ENCODE data around the gene STOML1.

DNA sequence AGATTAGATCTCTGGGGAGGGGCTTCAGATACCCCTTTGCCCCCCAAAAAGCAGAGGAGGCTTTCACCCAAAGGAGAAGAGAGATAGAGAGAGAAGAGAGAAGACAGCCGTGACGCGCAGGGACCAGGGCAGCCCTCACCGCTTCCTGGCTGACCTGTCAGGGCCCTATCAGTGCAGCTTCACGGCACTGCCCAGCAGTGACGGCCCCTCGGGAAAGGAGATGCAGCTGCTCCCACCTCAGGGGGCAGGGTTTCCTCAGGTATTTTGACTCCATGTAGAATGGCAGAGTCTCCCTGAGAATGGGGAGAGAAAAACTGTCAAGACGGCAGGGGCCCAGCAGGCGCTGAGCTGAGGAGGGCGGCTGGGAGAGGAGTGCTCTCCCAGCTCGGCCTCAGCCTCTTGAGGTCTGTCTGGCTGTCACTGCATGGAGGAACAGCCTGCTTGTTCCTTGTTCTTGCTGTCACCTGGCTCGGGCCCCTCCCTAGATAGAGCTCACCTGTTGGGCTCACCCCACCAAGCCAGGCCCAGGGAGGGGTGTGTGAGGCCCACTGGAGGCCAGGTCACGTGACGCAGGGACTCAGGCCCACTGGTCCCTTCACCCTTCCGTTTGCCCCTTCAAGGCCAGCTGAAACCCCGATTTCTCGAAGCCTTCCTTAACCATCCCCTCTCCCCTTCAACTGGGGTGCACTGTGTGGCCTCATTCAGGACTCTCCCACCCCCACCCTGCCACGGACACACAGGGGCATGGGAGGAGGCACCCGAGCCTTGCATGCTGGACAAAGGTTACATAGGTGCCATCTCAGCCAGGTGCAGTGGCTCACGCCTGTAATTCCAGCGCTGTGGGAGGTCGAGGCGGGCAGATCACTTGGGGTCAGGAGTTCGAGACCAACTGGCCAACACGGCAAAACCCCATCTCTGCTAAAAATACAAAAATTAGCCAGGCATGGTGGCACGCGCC lies 37.6 kb downstream of the STOML1 start:
- TF ChIP-seq POLR2A (IDR thresholded peaks at IDR 0.05; ENCODE audit: low read depth, low read length) (no peak), TAF1 (IDR thresholded peaks at IDR 0.05; ENCODE audit: borderline replicate concordance, low read depth, low read length) (no peak), POLR2AphosphoS5 (IDR thresholded peaks at IDR 0.05; ENCODE audit: low read depth, low read length) (no peak)

Data from GM12892 (cell line).